Suppressor macrophage treated with lipopolysaccharide for 1 hour (primary cell): ENCODE data around the gene PIAS1.

ENCODE experiments used
- DNase-seq, 3 donors: peaks; one replicate each; pipeline ENCODE4 v3.0.0-alpha.2; 2020 to 2022

The PIAS1 gene

DNA sequence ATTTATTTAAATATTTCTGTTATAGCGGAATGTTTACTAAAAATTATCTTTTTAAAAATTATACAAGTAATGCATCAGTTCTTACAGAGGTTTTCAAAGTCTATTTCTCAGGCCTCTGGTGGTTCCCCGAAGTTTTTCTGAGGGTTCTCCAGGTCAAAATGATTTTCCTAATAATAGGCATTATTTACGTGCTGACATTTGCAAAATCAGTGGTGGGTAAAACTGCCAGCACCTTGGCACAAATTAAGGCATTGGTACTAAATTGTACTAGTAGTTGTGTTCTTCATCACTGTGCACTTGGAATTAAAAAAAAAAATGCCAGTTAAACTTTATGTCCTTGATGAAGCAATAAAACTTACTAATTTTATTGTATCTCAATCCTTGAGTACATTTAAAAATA is 9.5 kb downstream of the PIAS1 start:
- no peak for DNase-seq

DNA sequence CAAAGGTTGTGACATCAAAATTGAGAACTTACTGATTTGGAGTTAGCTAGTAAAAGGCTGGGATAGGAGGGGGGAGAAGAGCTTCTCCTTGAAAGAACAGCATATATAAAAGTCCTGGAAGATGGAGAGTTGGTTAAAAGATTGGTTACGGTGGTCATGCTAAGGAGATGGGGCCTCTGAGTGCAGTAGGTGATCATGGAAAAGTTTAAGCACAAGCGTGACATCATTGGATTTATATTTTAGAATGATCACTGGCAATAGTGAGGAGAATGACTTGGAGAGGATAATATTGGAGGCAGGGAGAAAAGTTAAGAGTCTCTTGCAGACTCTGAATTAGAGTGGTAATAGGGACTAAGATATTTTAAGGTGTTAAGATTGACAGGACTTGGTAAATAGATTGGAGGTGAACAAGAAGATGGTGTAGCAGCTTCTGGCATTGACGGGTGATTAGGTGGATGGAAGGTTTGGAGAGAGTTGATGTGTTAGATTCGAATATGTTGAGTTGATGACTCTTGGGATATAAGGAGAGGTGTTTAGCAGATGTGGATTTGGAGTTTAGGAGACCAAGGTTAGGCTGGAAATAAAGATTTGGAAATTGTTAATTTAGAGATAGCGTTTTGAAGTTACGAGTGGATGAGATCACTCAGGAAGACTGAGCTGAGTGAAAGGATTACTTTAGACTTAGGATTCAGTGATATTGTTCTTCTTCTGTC is 19.6 kb downstream of the PIAS1 start:
- DNase-seq: no peak

- no peak for DNase-seq
These were observed 21.8 kb downstream of the PIAS1 start for GRCh38 chr15:68075764-68076385.

GRCh38 chr15:68078365-68078764 is 24.2 kb downstream of the PIAS1 start:
- DNase-seq: no peak

GRCh38 chr15:68080334-68080733 is 26.2 kb downstream of the PIAS1 start:
- DNase-seq: no peak

DNA sequence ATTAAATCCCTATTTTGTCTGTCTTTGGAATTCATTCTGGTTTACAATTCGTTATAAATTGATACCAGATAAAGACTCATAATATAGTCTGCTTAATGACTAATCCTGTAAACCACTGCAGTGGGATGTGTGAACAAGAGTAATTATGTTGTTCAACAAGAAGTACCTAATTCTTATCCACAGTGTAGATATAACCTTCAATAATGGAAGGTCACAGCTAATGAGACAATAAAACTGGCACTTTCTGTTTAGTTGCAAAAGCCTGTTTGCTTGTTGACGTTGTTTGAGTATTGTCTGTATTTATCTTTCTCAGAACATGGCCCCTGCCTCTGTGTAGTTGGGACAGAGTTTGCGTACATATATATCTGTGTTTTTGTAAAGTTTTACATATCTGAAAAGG is 26.7 kb downstream of the PIAS1 start:
- no peak for DNase-seq

DNA sequence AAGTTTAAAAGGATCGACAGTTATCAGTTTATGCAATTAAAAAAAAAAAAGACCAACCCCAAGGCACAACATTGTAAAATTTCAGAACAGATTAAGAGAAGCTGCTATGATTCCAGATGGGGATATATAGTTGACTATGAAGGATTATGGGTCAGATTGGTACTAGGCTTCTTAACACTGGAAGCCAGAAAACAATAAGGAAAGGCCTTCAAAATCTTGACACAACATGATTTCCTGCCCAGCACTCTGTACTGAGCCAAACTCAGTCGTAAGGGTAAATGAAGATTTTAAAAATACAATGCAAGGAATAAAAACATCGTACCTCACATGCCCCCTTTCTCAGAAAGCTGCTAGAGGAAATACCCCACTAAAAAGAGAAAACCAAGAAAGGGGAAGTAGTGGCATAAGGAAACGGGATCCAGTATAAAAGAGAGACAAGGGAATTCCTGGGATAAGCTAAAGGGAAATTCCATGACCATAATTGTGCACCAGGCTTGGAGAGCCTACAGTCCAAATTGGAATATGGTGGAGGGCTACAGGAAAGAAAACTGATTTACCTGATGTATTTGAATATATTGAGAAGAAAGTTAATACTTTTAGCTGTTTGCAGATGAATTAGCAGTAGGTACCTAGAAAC is 27.9 kb downstream of the PIAS1 start:
- DNase-seq: peak; percentile 41 to 65 (median 52)

DNA sequence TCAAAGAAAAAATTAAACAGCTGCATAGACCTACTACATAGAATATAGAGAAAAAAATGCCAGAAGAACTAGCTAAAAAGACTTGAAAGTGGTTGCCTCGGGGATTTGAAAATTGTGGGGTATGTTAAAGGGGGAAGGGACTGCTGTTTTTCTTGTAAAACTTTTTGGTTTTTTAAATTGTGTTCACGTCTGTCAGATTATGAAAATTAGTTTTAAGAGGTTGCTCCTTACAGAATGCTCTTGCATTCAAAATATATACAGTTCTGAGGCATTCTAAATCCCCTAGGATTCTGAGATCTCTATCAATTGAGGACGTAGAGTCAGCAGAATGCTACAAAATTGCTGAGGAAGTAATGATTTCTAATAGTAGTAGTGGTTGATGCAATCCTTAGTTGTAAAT is 28.6 kb downstream of the PIAS1 start:
- peak in 1 of 3 donors; percentile 27 for DNase-seq

DNA sequence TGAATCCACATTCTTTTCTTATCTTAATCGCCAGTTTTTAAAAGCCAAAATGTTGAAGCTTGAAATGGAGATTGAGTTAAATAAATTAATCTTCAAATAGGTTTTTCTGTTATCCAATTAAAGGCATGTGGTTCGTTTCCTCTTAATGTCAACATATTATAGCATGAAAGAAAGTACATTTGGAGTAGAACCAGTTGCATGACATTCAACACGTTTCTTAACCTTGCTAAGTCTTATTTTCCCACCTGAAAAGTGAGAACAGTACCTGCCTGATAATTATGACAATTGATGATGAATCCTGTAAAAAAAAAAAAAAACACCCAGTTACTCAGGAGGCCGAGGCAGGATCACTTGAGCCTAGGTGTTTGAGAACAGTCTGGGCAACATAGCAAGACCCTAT is 29.3 kb downstream of the PIAS1 start:
- no peak for DNase-seq

DNA sequence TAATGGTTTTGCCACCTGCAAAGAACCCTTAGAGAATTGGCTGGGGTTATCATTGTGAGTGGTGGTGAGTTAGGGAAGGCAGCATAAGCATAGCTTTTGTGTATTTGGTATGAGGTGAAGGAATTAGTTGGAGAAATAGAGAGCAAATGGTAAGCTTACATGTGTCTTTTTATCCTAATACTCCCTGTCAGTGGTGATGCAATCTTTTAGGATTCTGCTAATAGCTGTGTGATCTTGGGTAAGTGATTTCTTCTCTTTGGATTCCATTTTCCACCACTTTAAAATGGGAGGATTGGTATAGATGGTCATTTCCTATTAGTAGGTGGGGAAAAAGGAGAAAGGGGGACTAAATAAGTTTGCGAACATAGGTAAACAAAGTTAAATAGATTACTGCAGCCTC is 30.9 kb downstream of the PIAS1 start:
- DNase-seq: no peak

- DNase-seq: no peak
These were observed 37.6 kb downstream of the PIAS1 start for GRCh38 chr15:68091743-68092142.

- DNase-seq: no peak
These were observed 42.0 kb downstream of the PIAS1 start for GRCh38 chr15:68096099-68096498.

GRCh38 chr15:68097029-68097428 is 42.9 kb downstream of the PIAS1 start:
- DNase-seq: no peak

DNA sequence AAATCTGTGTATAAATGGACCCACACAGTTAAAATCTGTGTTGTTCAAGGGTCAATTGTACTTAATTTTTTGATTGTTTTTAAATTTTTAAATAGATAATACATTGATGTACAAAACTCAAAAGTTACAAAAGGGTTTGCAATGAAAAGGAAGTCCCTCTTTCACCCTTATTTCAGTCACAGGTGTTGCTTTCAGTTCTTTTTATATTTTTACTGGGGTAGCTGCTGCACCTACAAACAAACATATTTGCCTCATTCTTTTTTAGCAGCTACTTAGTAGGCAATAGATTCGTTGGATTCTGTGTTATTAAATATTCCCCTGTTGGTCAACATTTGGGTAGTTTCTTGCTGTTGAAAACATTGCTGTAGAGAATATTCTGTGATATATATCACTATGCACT is 44.4 kb downstream of the PIAS1 start:
- DNase-seq: no peak

GRCh38 chr15:68100194-68100593 is 46.1 kb downstream of the PIAS1 start:
- DNase-seq: no peak

DNA sequence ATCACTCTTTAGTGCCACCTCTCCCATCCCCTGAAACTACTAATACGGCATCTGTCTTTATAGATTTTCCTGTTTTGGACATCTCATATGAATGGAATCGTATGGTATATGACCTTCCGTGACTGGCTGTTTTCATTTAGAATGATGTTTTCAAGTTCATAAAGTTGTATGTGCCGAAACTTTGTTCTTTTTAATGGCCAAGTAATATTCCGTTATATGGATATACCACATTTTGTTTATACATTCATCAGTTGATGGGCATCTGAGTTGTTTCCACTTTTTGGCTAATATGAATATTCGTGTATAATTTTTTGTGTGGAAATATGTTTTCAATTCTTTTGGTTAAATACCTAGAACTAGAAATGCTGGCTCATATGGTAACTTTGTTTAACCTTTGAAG is 49.5 kb downstream of the PIAS1 start:
- DNase-seq: no peak

- no peak for DNase-seq
These were observed 52.5 kb downstream of the PIAS1 start for GRCh38 chr15:68106656-68107055.

- DNase-seq: no peak
These were observed 53.0 kb downstream of the PIAS1 start for GRCh38 chr15:68107142-68107541.

DNA sequence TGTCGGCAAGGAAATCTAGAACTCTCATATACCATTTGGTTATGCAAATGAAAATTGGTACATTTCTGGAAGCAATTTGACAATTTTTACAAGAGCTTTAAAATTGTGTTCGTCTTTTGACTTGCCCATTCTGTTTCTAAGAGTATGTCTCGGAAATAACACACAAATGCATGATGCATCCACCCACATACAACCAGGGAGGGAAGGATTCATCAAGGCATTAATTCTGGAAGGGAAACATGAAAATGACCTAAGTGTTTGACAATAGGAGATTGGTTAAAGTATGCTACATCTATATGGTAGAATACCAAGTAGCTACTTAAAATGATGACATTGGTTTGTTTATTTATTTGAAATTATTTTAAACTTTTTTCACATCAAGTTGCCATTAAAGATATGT is 58.6 kb downstream of the PIAS1 start:
- peak; percentile 53 to 73 (median 59) for DNase-seq

DNA sequence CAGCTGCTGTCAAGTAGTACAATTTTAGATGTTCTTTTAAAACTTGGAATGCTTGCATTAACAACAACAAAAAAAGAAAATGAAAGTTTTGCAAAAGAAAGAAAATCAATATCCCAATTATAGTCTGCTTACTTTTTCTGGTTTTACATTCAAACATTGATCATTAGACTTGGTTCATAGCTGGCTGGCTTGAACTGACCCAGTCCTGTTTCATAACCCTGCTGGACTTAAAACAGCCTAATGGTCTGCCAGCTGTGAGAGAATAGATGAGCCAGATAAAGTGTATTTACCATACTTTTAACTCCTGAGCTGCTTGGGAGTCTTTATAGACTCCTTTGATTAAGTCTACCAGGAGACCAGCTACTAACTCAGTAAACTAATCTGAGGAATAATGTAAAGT is 59.2 kb downstream of the PIAS1 start:
- no peak for DNase-seq

- DNase-seq: peak in 2 of 3 donors; percentile 52 to 53
These were observed 59.6 kb downstream of the PIAS1 start for GRCh38 chr15:68113751-68114150.

- peak; percentile 18 to 70 (median 53) for DNase-seq
These were observed 60.2 kb downstream of the PIAS1 start for GRCh38 chr15:68114356-68114755.

- DNase-seq: no peak
These were observed 60.7 kb downstream of the PIAS1 start for GRCh38 chr15:68114840-68115239.

DNA sequence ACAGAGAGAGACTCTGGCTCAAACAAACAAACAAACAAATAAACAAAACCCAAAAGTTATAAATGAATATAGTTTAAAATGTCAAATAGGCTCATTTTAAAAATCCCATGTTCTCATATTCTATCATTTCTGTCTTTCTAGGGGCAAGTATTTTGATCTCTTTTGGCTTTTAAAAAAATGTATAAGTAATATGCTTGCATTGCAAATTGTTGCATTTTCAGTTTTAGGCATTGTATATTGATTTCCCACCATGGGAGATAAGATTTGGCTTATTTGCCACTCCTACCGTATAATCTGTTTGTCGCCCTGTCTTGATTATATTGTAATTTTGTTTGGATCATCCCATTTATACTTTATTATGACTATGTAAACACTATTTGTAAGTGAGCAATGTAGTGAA is 70.6 kb downstream of the PIAS1 start:
- DNase-seq: no peak
